Endometrial microvascular endothelial cells (primary cell): ENCODE data around the gene MRPS25. TPM values are rescaled to one million over a fixed set of nuclear protein-coding genes. Genes with fewer than 3 reads are reported as not detected.
"Not testable (repeated sequence)": the region's sequence is repeated elsewhere in the genome, so short reads cannot be mapped to it uniquely, and the experiment has no call there.

Experiments used
- in situ Hi-C: cut with HindIII; loops from 2 replicates; pipeline ENCODE4 v1.10.0; 2017; ENCODE audit warnings: low sequenced_read_pairs, low pct_unique_long_range_greater_than_20kb; ENCODE audit errors: inconsistent ontology term
- total RNA-seq: library from RNA; depleted of rRNA; stranded (reverse); fragments of >200 nt; gene quantifications from one replicate; pipeline ENCODE4 v1.2.3, GENCODE V29; 2015; ENCODE audit errors: inconsistent ontology term

Gene MRPS25
- total RNA-seq, 1 donor from 2014 or later = 33.5 TPM

DNA sequence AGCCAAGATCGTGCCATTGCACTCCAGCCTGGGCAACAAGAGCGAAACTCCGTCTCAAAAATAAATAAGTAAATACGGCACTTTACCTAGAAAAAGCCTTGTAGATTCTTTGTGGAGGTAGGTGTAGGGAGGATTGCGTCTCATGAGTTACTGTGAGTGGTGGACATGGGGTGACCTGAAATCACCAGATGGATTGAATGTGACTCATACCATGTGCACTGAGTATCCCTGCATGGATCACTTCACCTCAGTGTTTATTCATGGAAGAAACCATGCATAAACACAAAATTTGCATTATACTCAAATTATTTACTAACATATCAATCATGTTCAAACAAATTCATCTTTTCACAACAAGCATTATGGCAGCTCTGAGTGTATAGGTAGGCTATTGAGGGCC is 55.9 kb downstream of the MRPS25 start:
- in situ Hi-C loops = no loop called here

DNA sequence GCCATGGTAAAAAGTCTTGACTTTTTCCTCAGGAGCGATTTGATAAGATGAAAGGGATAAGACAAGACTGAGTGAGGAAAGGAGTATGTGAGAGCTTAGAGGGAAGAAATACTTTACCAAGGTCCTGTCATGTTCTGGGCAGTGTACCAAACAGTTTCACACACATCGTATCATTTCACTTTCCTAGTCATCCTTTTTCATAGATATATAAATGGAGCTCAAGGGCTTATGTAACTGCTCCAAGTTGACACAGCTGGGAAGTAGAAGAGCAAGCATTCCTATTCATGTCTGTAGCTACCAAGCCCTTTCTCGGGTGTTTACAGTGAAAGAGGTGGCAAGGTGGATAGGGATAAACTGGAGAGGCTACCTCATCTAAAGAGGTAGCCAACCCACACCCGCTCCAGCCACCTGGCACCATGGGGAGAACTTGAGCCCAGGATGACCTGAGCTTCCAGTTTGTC is 57.4 kb downstream of the MRPS25 start:
- in situ Hi-C loops = no loop called here

DNA sequence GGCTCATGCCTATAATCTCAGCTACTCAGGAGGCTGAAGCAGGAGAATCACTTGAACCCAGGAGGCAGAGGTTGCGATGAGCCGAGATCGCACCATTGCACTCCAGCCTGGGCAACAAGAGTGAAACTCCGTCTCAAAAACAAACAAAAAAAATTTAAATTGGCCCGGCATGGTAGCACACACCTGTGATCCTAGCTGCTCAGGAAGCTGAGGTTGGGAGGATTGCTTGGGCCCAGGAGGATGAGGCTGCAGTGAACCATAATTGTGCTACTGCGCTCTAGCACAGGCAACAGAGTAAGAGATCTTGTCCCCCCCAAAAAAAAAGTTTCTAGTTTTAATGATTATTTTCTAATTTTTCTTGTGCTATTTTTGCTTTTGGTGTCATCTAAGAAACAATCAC is 65.9 kb downstream of the MRPS25 start:
- in situ Hi-C loops = not testable (repeated sequence)

Other genes starting within 250 kb of the MRPS25 start
- 57.0 TPM for gene FGD5, start 246.4 kb downstream of the MRPS25 start, total RNA-seq
- 23.0 TPM for gene NR2C2, start 117.7 kb downstream of the MRPS25 start, total RNA-seq
- 22.7 TPM for gene RBSN, start 33.8 kb upstream of the MRPS25 start, total RNA-seq
- 15.9 TPM for gene CAPN7, start 140.9 kb upstream of the MRPS25 start, total RNA-seq